Panc1 (cell line): Measurements from ENCODE around the gene LRP1B. TPM values are rescaled to one million over a fixed set of nuclear protein-coding genes. Genes with fewer than 3 reads are reported as not detected.

Experiments used
- ATAC-seq: fragments of 200-7000 bp; cut with Tn5 transposase; 2 replicates; pipeline ENCODE4 v1.9.1; 2020; ENCODE audit warnings: mild to moderate bottlenecking, moderate library complexity
- BruUV-seq: library from RNA; stranded (reverse); fragments of 400-500 nt; replicated peaks from 2 replicates; lab custom pipeline; 2021; lab: Mats Ljungman, UMichigan
- CTCF ChIA-PET: fragments of 300-600 bp; sonication (Branson Sonifier 250); formaldehyde crosslinking; loops from one replicate; lab custom pipeline; 2022; ENCODE audit warnings: antibody characterized with exemption; lab: Charles Lee
- POLR2A ChIA-PET: fragments of 300-600 bp; sonication (Branson Sonifier 250); formaldehyde crosslinking; loops from one replicate; lab custom pipeline; 2022; ENCODE audit warnings: antibody characterized with exemption; lab: Charles Lee
- DNase-seq: peaks from one replicate; pipeline ENCODE4 v3.0.0-alpha.2; 2010; ENCODE audit warnings: low read depth, low spot score
- H3K27ac ChIP-seq: 2 replicates; pipeline ENCODE4 v1.5.1; 2011; ENCODE audit warnings: mild to moderate bottlenecking, low read length, inconsistent platforms
- H3K27me3 ChIP-seq: fragments of 200-500 bp; sonication (Bioruptor generic); 2 replicates; pipeline ENCODE4 v1.6.0; 2014; ENCODE audit warnings: low read length, inconsistent platforms; ENCODE audit not compliant: control insufficient read depth, insufficient read depth
- H3K36me3 ChIP-seq: fragments of 200-500 bp; sonication (Bioruptor generic); 2 replicates; pipeline ENCODE4 v1.5.1; 2014; ENCODE audit warnings: inconsistent platforms, mild to moderate bottlenecking, low read length, moderate library complexity; ENCODE audit not compliant: control insufficient read depth, insufficient read depth
- H3K4me1 ChIP-seq: 2 replicates; pipeline ENCODE4 v1.5.1; 2011; ENCODE audit warnings: inconsistent platforms, mild to moderate bottlenecking, low read length, moderate library complexity; ENCODE audit not compliant: control insufficient read depth, insufficient read depth
- H3K4me3 ChIP-seq, 2 experiments: 2 replicates each; pipeline ENCODE4 v1.5.1; 2011 to 2012; ENCODE audit warnings: low read depth in 2 of 2, low read length in 2 of 2, mild to moderate bottlenecking in 2 of 2, inconsistent platforms in 1 of 2, moderate library complexity in 1 of 2
- H3K9me3 ChIP-seq: fragments of 200-500 bp; sonication (Bioruptor generic); 2 replicates; pipeline ENCODE4 v1.5.1; 2014; ENCODE audit warnings: low read depth, mild to moderate bottlenecking, inconsistent platforms, low read length, moderate library complexity; ENCODE audit not compliant: control insufficient read depth, insufficient read depth
- POLR2AphosphoS5 ChIP-seq: IDR thresholded peaks from 2 replicates; pipeline ENCODE4 v1.6.1; 2012; ENCODE audit warnings: mild to moderate bottlenecking, low read depth, low read length, moderate library complexity
- SIN3A ChIP-seq: IDR thresholded peaks from 2 replicates; pipeline ENCODE4 v1.6.1; 2012; ENCODE audit warnings: low read depth, mild to moderate bottlenecking, low read length, moderate library complexity, borderline replicate concordance; ENCODE audit not compliant: insufficient read depth
- TCF7L2 ChIP-seq: IDR thresholded peaks from 2 replicates; pipeline ENCODE4 v1.6.1; 2011; ENCODE audit warnings: mild to moderate bottlenecking, low read depth, low read length, inconsistent platforms
- in situ Hi-C: cut with HindIII; loops from 2 replicates; pipeline ENCODE4 v1.10.0; 2016; ENCODE audit warnings: low sequenced_read_pairs, low pct_unique_long_range_greater_than_20kb
- intact Hi-C: fragments of 100-400 bp; cut with micrococcal nuclease; formaldehyde crosslinking; loops from one replicate; pipeline ENCODE4 v1.10.0; 2022; ENCODE audit not compliant: unreplicated experiment
- total RNA-seq: library from RNA; stranded (reverse); gene quantifications from one replicate; pipeline ENCODE4 v1.2.1, GENCODE V29; 2021; ENCODE audit not compliant: unreplicated experiment
- TF ChIP-seq, protein P1 (sequence below), 2 experiments: IDR thresholded peaks; 2 replicates each; pipeline ENCODE4 v1.6.1; 2011 to 2012; ENCODE audit warnings: low read depth in 2 of 2, control low read depth in 1 of 2, low read length in 1 of 2, mild to moderate bottlenecking in 1 of 2, moderate library complexity in 1 of 2; ENCODE audit not compliant: insufficient read depth in 1 of 2
- TF ChIP-seq, protein P2 (sequence below): fragments of 450-650 bp; IDR thresholded peaks from 2 replicates; pipeline ENCODE4 v1.5.1; 2017; ENCODE audit warnings: mild to moderate bottlenecking

Gene LRP1B
- total RNA-seq, 1 experiment from 2014 or later: 0.54 TPM

DNA sequence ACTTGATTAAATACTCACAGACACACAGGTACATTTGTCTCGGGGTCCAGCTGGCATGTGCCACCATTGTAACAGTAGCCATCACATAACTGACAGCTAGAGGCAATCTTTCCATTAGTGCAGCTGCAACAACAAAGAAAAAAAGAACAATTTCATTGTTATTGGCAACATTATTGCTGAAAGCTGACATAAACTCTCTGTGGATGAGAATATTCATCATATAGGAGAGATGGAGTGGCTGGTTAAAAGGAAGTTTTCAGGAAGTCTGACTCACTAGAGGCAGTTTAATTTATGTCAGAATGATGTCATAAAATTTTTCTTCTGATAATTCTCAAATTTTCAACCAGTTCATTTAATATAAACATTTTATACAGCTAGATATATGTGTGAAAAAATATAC is 1860.6 kb downstream of the LRP1B start:
- BruUV-seq: no TSS peak
- no peaks in the 10 kb centered on the region for H3K4me1 ChIP-seq
- in situ Hi-C loops: no loop called here
- ChIA-PET POLR2A (no interaction called here), CTCF (no interaction called here)
- no peak overlapping the region for H3K27ac ChIP-seq
- ATAC-seq: no peak
- no peaks in the 10 kb centered on the region for H3K36me3 ChIP-seq
- H3K27me3 ChIP-seq: no peaks in the 10 kb centered on the region
- H3K4me3 ChIP-seq: no peak overlapping the region
- DNase-seq: no peak
- no peaks in the 10 kb centered on the region for H3K9me3 ChIP-seq
- intact Hi-C loops: no loop called here
- TF ChIP-seq, protein P1, sequence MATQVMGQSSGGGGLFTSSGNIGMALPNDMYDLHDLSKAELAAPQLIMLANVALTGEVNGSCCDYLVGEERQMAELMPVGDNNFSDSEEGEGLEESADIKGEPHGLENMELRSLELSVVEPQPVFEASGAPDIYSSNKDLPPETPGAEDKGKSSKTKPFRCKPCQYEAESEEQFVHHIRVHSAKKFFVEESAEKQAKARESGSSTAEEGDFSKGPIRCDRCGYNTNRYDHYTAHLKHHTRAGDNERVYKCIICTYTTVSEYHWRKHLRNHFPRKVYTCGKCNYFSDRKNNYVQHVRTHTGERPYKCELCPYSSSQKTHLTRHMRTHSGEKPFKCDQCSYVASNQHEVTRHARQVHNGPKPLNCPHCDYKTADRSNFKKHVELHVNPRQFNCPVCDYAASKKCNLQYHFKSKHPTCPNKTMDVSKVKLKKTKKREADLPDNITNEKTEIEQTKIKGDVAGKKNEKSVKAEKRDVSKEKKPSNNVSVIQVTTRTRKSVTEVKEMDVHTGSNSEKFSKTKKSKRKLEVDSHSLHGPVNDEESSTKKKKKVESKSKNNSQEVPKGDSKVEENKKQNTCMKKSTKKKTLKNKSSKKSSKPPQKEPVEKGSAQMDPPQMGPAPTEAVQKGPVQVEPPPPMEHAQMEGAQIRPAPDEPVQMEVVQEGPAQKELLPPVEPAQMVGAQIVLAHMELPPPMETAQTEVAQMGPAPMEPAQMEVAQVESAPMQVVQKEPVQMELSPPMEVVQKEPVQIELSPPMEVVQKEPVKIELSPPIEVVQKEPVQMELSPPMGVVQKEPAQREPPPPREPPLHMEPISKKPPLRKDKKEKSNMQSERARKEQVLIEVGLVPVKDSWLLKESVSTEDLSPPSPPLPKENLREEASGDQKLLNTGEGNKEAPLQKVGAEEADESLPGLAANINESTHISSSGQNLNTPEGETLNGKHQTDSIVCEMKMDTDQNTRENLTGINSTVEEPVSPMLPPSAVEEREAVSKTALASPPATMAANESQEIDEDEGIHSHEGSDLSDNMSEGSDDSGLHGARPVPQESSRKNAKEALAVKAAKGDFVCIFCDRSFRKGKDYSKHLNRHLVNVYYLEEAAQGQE (IDR thresholded peaks at IDR 0.05; ENCODE audit: insufficient read depth in 1 of 2, low read depth in 2 of 2, low read length in 1 of 2): no peak
- TF ChIP-seq, protein P2, sequence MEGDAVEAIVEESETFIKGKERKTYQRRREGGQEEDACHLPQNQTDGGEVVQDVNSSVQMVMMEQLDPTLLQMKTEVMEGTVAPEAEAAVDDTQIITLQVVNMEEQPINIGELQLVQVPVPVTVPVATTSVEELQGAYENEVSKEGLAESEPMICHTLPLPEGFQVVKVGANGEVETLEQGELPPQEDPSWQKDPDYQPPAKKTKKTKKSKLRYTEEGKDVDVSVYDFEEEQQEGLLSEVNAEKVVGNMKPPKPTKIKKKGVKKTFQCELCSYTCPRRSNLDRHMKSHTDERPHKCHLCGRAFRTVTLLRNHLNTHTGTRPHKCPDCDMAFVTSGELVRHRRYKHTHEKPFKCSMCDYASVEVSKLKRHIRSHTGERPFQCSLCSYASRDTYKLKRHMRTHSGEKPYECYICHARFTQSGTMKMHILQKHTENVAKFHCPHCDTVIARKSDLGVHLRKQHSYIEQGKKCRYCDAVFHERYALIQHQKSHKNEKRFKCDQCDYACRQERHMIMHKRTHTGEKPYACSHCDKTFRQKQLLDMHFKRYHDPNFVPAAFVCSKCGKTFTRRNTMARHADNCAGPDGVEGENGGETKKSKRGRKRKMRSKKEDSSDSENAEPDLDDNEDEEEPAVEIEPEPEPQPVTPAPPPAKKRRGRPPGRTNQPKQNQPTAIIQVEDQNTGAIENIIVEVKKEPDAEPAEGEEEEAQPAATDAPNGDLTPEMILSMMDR: no peak
- TF ChIP-seq SIN3A (no peak), TCF7L2 (no peak), POLR2AphosphoS5 (no peak)

DNA sequence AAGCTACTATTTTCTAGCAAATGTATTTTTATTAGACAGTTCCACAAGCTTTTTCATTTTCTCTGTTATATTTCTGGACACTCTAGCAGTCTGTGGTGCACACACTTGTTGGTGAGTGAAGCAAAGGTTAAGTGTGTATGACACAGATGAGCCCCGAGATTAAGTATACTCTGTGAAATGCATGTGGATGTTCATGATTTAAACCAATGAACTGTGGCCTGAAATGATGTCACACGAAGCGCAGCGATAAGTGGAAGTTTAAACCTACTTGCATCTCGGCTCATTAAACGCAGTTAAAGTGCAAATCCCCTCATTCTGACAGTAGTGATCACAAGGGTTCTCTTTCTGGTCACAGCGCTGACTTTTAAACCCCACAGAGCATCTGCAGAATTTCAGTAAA is 1861.8 kb downstream of the LRP1B start:
- POLR2A ChIA-PET: no interaction called here
- no TSS peak for BruUV-seq
- TF ChIP-seq, protein P2: no peak
- no peak for TF ChIP-seq TCF7L2
- TF ChIP-seq, protein P1 (IDR thresholded peaks at IDR 0.05; ENCODE audit: insufficient read depth in 1 of 2, low read depth in 2 of 2, low read length in 1 of 2): no peak
- TF ChIP-seq POLR2AphosphoS5: no peak
- TF ChIP-seq SIN3A: no peak

More for the DNA sequence above, 1861.8 kb downstream of the LRP1B start:
- intact Hi-C loops (no loop called here), in situ Hi-C loops (no loop called here)
- Histone ChIP-seq H3K4me3 (no peak overlapping the region), H3K27ac (no peak overlapping the region), H3K4me1 (no peaks in the 10 kb centered on the region), H3K27me3 (no peaks in the 10 kb centered on the region), H3K36me3 (no peaks in the 10 kb centered on the region), H3K9me3 (no peaks in the 10 kb centered on the region)
- DNase-seq (no peak), ATAC-seq (no peak)
- CTCF ChIA-PET: no interaction called here
